K562 (cell line): Measurements from ENCODE around the gene ZDHHC3. TPM values are rescaled to one million over a fixed set of nuclear protein-coding genes. Genes with fewer than 3 reads are reported as not detected.

Experiments
- ATAC-seq: fragments of 200-7000 bp; cut with Tn5 transposase; 3 replicates; pipeline ENCODE4 v1.9.1; 2020; ENCODE audit warnings: moderate library complexity
- Bru-seq: library from RNA; stranded (reverse); fragments of 400-500 nt; gene quantifications from one replicate; lab custom pipeline; 2021; lab: Mats Ljungman, UMichigan
- BruChase-seq, 2 experiments: library from RNA; stranded (reverse); fragments of 400-500 nt; gene quantifications; one replicate each; lab custom pipeline; 2021; lab: Mats Ljungman, UMichigan
- BruUV-seq: library from RNA; stranded (reverse); fragments of 400-500 nt; replicated peaks from 2 replicates; lab custom pipeline; 2021; lab: Mats Ljungman, UMichigan
- CTCF ChIA-PET: fragments of 300-600 bp; formaldehyde crosslinking; extraction: SDS; loops from one replicate; lab custom pipeline; 2021; ENCODE audit warnings: low intra/inter-chr PET ratio; lab: Yijun Ruan, JAX
- POLR2A ChIA-PET: fragments of 300-600, 350-650 bp; sonication (Branson Sonifier 250); formaldehyde crosslinking; extraction: SDS; loops from one replicate; lab custom pipeline; 2021; ENCODE audit warnings: antibody characterized with exemption, inconsistent platforms; lab: Yijun Ruan, JAX
- DNase-seq, 4 experiments: peaks; one replicate each; pipeline versions ENCODE4 v3.0.0 to v3.0.0-alpha.2; 2011 to 2018; ENCODE audit warnings: low spot score in 3 of 4, mixed read lengths in 3 of 4; ENCODE audit errors: extremely low read depth in 1 of 4
- FAIRE-seq: peaks from 2 replicates; lab custom pipeline; 2011; peaks lifted over from hg19 to GRCh38; lab: Jason Lieb, UNC
- H2AFZ ChIP-seq: 2 replicates; pipeline ENCODE4 v1.6.0; 2011; ENCODE audit warnings: low read depth, low read length, control low read depth, inconsistent platforms
- H3K27ac ChIP-seq: fragments of 200-600 bp; 3 replicates; pipeline ENCODE4 v1.8.0; 2011; ENCODE audit warnings: low read depth, mild to moderate bottlenecking, control low read depth, inconsistent platforms, low read length, moderate library complexity, mixed read lengths; ENCODE audit errors: extremely low read depth
- H3K27me3 ChIP-seq, 2 experiments: fragments of 300-600 bp in 1 of 2; 2 replicates in 1 of 2; 3 replicates in 1 of 2; pipeline versions ENCODE4 v1.6.0 to v1.8.0; 2011; ENCODE audit warnings: inconsistent platforms in 2 of 2, low read length in 2 of 2, mild to moderate bottlenecking in 1 of 2, mixed read lengths in 1 of 2, moderate library complexity in 1 of 2; ENCODE audit not compliant: control insufficient read depth in 2 of 2, insufficient read depth in 2 of 2
- H3K36me3 ChIP-seq: fragments of 300-600 bp; 3 replicates; pipeline ENCODE4 v1.8.0; 2011; ENCODE audit warnings: mild to moderate bottlenecking, low read length, inconsistent platforms; ENCODE audit not compliant: control insufficient read depth, insufficient read depth
- H3K4me1 ChIP-seq, 2 experiments: fragments of 200-600 bp in 1 of 2; replicated peaks in 1 of 2; 2 replicates in 1 of 2; 3 replicates in 1 of 2; pipeline versions ENCODE4 v1.5.1 to v1.8.0; 2011; ENCODE audit warnings: inconsistent platforms in 2 of 2, low read length in 2 of 2, mild to moderate bottlenecking in 1 of 2, mixed read lengths in 1 of 2, moderate library complexity in 1 of 2; ENCODE audit not compliant: control insufficient read depth in 2 of 2, insufficient read depth in 2 of 2
- H3K4me2 ChIP-seq: 2 replicates; pipeline ENCODE4 v1.6.1; 2011; ENCODE audit warnings: low read length, control low read depth, inconsistent platforms, mixed read lengths; ENCODE audit not compliant: insufficient read depth
- H3K4me3 ChIP-seq: fragments of 200-600 bp; sonication (generic), shearing (Covaris generic); 2 replicates; pipeline ENCODE4 v1.5.1; 2016; ENCODE audit warnings: control low read depth, inconsistent platforms
- H3K79me2 ChIP-seq: fragments of 200-600 bp; 3 replicates; pipeline ENCODE4 v1.8.0; 2011; ENCODE audit warnings: low read length, inconsistent platforms; ENCODE audit not compliant: control insufficient read depth, insufficient read depth
- H3K9ac ChIP-seq, 2 experiments: 2 replicates each; pipeline versions ENCODE4 v1.6.0 to v1.6.1; 2011; ENCODE audit warnings: low read depth in 2 of 2, low read length in 2 of 2, control low read depth in 1 of 2, inconsistent platforms in 1 of 2, mild to moderate bottlenecking in 1 of 2, mixed read lengths in 1 of 2; ENCODE audit not compliant: insufficient read depth in 1 of 2
- H3K9me1 ChIP-seq: one replicate; pipeline ENCODE4 v1.6.0; 2011; ENCODE audit warnings: inconsistent platforms, mild to moderate bottlenecking, low read length, moderate library complexity; ENCODE audit not compliant: control insufficient read depth, insufficient read depth
- H3K9me3 ChIP-seq: replicated peaks from 2 replicates; pipeline ENCODE4 v1.5.1; 2011; ENCODE audit warnings: low read depth, low read length, inconsistent platforms; ENCODE audit not compliant: control insufficient read depth, insufficient read depth
- H4K20me1 ChIP-seq: replicated peaks from 2 replicates; pipeline ENCODE4 v1.6.1; 2011; ENCODE audit warnings: low read length, inconsistent platforms, mixed read lengths; ENCODE audit not compliant: control insufficient read depth, insufficient read depth
- CBX2 ChIP-seq: fragments of 200-600 bp; sonication (generic); IDR thresholded peaks from one replicate; pipeline ENCODE4 v1.6.1; 2012; ENCODE audit warnings: mild to moderate bottlenecking, low read length, inconsistent platforms; ENCODE audit not compliant: insufficient read depth, poor library complexity, severe bottlenecking
- GTF2A2 ChIP-seq: IDR thresholded peaks from 2 replicates; pipeline ENCODE4 v1.6.1; 2016; ENCODE audit warnings: mild to moderate bottlenecking, missing genetic modification characterization, missing compliant biosample characterization
- HDAC8 ChIP-seq: fragments of 450-650 bp; IDR thresholded peaks from 2 replicates; pipeline ENCODE4 v1.6.1; 2016; ENCODE audit warnings: mild to moderate bottlenecking, missing genetic modification characterization, moderate library complexity, missing compliant biosample characterization
- HLTF ChIP-seq: fragments of 450-650 bp; IDR thresholded peaks from 2 replicates; pipeline ENCODE4 v1.6.1; 2016
- ZBTB1 ChIP-seq: sonication (generic); formaldehyde crosslinking; IDR thresholded peaks from 2 replicates; pipeline ENCODE4 v1.8.1; 2023; ENCODE audit warnings: missing genetic modification reagents, low read depth, mild to moderate bottlenecking, borderline replicate concordance
- WGBS: fragments of 100-300 bp; shearing (Covaris generic); methylation state at CpG from one replicate; pipeline ENCODE4 v1.1.6; 2016; ENCODE audit warnings: low coverage, mixed read lengths; ENCODE audit not compliant: insufficient coverage; ENCODE audit errors: missing lambda C conversion rate; 5-methylcytosine and 5-hydroxymethylcytosine counted together
- in situ Hi-C: fragments of 300-500 bp; cut with MboI; formaldehyde crosslinking; loops from 4 replicates; pipeline ENCODE4 v1.15.0; 2018; ENCODE audit warnings: inconsistent platforms, mixed read lengths
- intact Hi-C: fragments of 100-400 bp; cut with micrococcal nuclease; formaldehyde crosslinking; loops from 2 replicates; pipeline ENCODE4 v1.14.2; 2022
- long read RNA-seq, 3 experiments: library from polyadenylated mRNA in 2 of 3; library from RNA in 1 of 3; unstranded in 2 of 3; stranded (forward) in 1 of 3; transcript quantifications; one replicate each; pipeline ENCODE4 v2.0.0, GENCODE V29; 2019 to 2022
- polyA minus RNA-seq, 3 experiments: library from RNA; depleted of rRNA, polyadenylated mRNA; stranded (reverse); fragments of >200 nt; gene quantifications; 2 replicates each; pipeline ENCODE4 v1.2.3, GENCODE V29; 2011
- polyA plus RNA-seq, 8 experiments: library from polyadenylated mRNA; depleted of rRNA in 4 of 8; stranded (reverse) in 5 of 8; unstranded in 3 of 8; fragments of >200 nt; fragmentation: Nextera tagmentation in 2 of 8; fragmentation: Illumina TruSeq in 1 of 8; extraction: Ambion mirVana in 2 of 8; extraction: Trizol in 1 of 8; gene quantifications; 2 replicates each; pipeline versions ENCODE4 v1.2.1 to v1.2.3, GENCODE V29; 2011 to 2014; ENCODE audit warnings: inconsistent platforms in 1 of 8, missing spikeins in 1 of 8
- total RNA-seq, 7 experiments: library from RNA; depleted of rRNA in 6 of 7; stranded (reverse); fragments of >200 nt in 6 of 7; fragmentation: Illumina TruSeq in 2 of 7; extraction: Trizol in 2 of 7; gene quantifications; 2 replicates each; pipeline versions ENCODE4 v1.2.1 to v1.2.3, GENCODE V29; 2011 to 2021; ENCODE audit warnings: low replicate concordance in 1 of 7
- TF ChIP-seq, protein P1 (sequence below): fragments of 450-650 bp; conservative IDR thresholded peaks from 2 replicates; pipeline ENCODE4 v1.6.1; 2016; ENCODE audit warnings: missing genetic modification characterization, low read depth, mild to moderate bottlenecking, missing compliant biosample characterization, moderate library complexity
- TF ChIP-seq, protein P2 (sequence below), 2 experiments: IDR thresholded peaks; 2 replicates each; pipeline ENCODE4 v1.6.1; 2011; ENCODE audit warnings: borderline replicate concordance in 1 of 2, control low read depth in 1 of 2, low read depth in 1 of 2, low read length in 1 of 2, mild to moderate bottlenecking in 1 of 2, mixed read lengths in 1 of 2, moderate library complexity in 1 of 2; ENCODE audit not compliant: insufficient read depth in 1 of 2, insufficient read length in 1 of 2, poor library complexity in 1 of 2, severe bottlenecking in 1 of 2; ENCODE audit errors: extremely low read depth in 1 of 2

The ZDHHC3 gene, protein sequence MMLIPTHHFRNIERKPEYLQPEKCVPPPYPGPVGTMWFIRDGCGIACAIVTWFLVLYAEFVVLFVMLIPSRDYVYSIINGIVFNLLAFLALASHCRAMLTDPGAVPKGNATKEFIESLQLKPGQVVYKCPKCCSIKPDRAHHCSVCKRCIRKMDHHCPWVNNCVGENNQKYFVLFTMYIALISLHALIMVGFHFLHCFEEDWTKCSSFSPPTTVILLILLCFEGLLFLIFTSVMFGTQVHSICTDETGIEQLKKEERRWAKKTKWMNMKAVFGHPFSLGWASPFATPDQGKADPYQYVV
- 109 and 142 TPM in 2 replicates for total RNA-seq (2011; cell fraction: chromatin; rRNA removed; ENCODE audit: low replicate concordance)
- total RNA-seq (2011; cell fraction: nucleolus; rRNA removed) = 125 and 127 TPM in 2 replicates
- 125 and 135 TPM in 2 replicates for total RNA-seq (2011; cell fraction: nucleoplasm; rRNA removed)
- total RNA-seq (2014; rRNA removed) = 77.1 and 78.6 TPM in 2 replicates
- total RNA-seq (2014; rRNA removed; fragmentation: Illumina TruSeq; extraction: Trizol) = 60.2 and 61.9 TPM in 2 replicates
- total RNA-seq (2015; rRNA removed; fragmentation: Illumina TruSeq; extraction: Trizol) = 62.0 and 67.2 TPM in 2 replicates
- total RNA-seq (2021) = 78.4 and 81.8 TPM in 2 replicates
- 120 and 137 TPM in 2 replicates for polyA plus RNA-seq (2011; rRNA removed)
- polyA plus RNA-seq (2011; cell fraction: cytosol; rRNA removed) = 128 and 154 TPM in 2 replicates
- polyA plus RNA-seq (2011; cell fraction: nucleus; rRNA removed) = 109 and 127 TPM in 2 replicates
- polyA plus RNA-seq (2012) = 64.4 and 69.1 TPM in 2 replicates
- polyA plus RNA-seq (2014; fragmentation: Illumina TruSeq; extraction: Trizol) = 98.3 and 100 TPM in 2 replicates
- polyA plus RNA-seq (2014; fragmentation: Nextera tagmentation; extraction: Ambion mirVana) = 10 to 100 TPM; 10.3 to 11.5 TPM
- 50.4 and 57.0 TPM in 2 replicates for polyA plus RNA-seq (2014; rRNA removed)
- 182 and 274 TPM in 2 replicates for polyA minus RNA-seq (2011; rRNA and poly(A)+ RNA removed)
- 53.8 and 89.1 TPM in 2 replicates for polyA minus RNA-seq (2011; cell fraction: cytosol; rRNA and poly(A)+ RNA removed)
- 47.1 and 72.9 TPM in 2 replicates for polyA minus RNA-seq (2011; cell fraction: nucleus; rRNA and poly(A)+ RNA removed)
- Bru-seq, nascent RNA = percentile 85 among the genes with signal in this experiment
- BruChase-seq, experiment 1, labeled RNA remaining after a 2-hour chase = percentile 87 among the genes with signal in this experiment
- BruChase-seq, experiment 2, labeled RNA remaining after a 6-hour chase = percentile 85 among the genes with signal in this experiment
- long read RNA-seq, experiment 1, transcript ZDHHC3-205 (7 exons, 2,687 nt) = major isoform, 62 of 156 reads
- long read RNA-seq, experiment 1, transcript ZDHHC3-201 (8 exons, 3,101 nt) = minor isoform, 20 of 156 reads
- long read RNA-seq, experiment 1, partial matches to known transcripts = 20 of 156 reads
- long read RNA-seq, experiment 1, other reads (novel, unspliced or antisense) = 54 of 156 reads
- long read RNA-seq, experiment 2, transcript ZDHHC3-201 (8 exons, 3,101 nt) = minor isoform, 12 of 83 reads
- long read RNA-seq, experiment 2, transcript ZDHHC3-205 (7 exons, 2,687 nt) = major isoform, 36 of 83 reads
- long read RNA-seq, experiment 2, partial matches to known transcripts = 5 of 83 reads
- long read RNA-seq, experiment 2, other reads (novel, unspliced or antisense) = 30 of 83 reads
- long read RNA-seq, experiment 3, transcript ZDHHC3-205 (7 exons, 2,687 nt) = major isoform, 26 of 56 reads
- long read RNA-seq, experiment 3, transcript ZDHHC3-201 (8 exons, 3,101 nt) = minor isoform, 13 of 56 reads
- long read RNA-seq, experiment 3, partial matches to known transcripts = 2 of 56 reads
- long read RNA-seq, experiment 3, other reads (novel, unspliced or antisense) = 14 of 56 reads

DNA sequence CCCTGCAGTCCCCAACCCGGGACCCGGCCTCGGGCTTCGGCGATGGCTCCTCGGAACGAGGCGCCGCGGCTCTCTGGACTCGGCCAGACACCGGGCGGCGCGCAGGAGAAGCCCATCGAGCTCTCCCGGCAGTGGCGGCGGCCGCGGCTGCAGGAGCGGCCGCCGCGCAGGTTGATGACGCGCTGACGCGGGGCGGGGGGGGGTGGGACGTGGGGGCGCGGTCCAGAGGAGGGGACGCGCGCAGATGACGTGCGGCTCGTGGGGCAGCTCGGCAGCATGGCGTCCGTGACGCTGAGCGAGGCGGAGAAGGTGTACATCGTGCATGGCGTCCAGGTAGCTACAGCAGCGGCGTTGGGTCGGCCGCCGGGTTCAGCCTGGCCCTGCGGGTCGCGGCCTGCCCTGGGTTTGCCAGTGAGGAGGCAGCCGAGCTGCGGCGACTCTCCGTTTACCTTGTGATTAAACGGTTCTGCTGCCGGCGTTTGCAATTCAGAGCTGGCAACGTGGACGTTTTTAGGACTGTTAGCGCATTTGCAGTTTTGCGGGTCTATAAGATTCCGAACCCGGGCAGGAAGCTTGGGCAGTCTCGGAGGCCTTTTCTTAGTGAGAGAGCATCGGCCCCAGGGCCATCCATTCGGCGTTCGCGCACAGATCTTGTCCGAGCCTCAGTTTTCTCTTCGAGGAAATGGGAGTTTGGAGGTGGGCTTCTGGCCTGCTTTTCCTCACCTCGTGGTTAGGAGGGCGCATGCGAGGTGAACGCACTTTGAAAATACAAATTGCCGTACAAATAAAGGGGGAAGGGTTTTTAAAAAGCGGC is at the start of gene ZDHHC3, which contains the start of gene EXOSC7:
TSS of gene ZDHHC3 (minus strand) at position 173 of the 814 bp plus-strand sequence. CDS start 16,738 bp downstream, outside the sequence.
TSS of gene EXOSC7 (plus strand) at position 243 of the 814 bp plus-strand sequence. CDS start at position 277, 34 bp downstream.
- intact Hi-C loops = loop anchor here (5.0 kb wide), 1 partner anchor 214 kb away; the partner anchor contains the start of genes KIAA1143 and KIF15
- peak within 1 kb of the TSS; percentile 94 for H3K4me3 ChIP-seq
- no peaks in the 10 kb centered on the region for H3K9me3 ChIP-seq
- no peaks in the 10 kb centered on the region for H3K9me1 ChIP-seq
- H3K27me3 ChIP-seq = no peaks in the 10 kb centered on the region
- peak within 1 kb of the TSS; percentile 90 for H3K4me2 ChIP-seq
- H3K79me2 ChIP-seq = peaks cover 94% of the 10 kb centered on the region
- no TSS peak for BruUV-seq
- FAIRE-seq = no peak
- in situ Hi-C loops = no loop called here
- ChIA-PET POLR2A (interaction anchor here (0.6 to 3.6 kb wide), 15 partner anchors 9 to 905 kb away, joined by 3 to 15 read pairs (median 3); partner anchors contain the start of gene TCAIM), CTCF (no interaction called here)
- ATAC-seq = peak; percentile 80
- H3K4me1 ChIP-seq = peaks cover 14 to 41% of the 10 kb centered on the region in 2 experiments
- peak within 1 kb of the TSS; percentile 96 to 100 for H3K9ac ChIP-seq
- peak within 1 kb of the TSS; percentile 91 for H3K27ac ChIP-seq
- under 1% methylated on average over 53 of the region's 82 CpGs for WGBS
- peaks cover 47% of the 10 kb centered on the region for H3K36me3 ChIP-seq
- peak within 1 kb of the TSS; percentile 94 for H2AFZ ChIP-seq
- peak; percentile 94 to 98 (median 96) for DNase-seq
- H4K20me1 ChIP-seq = peaks cover 19% of the 10 kb centered on the region
- TF ChIP-seq CBX2 (no peak), GTF2A2 (tag) (no peak), HLTF (no peak), HDAC8 (tag) (0 out of 2 replicates have a peak, but pooled peaks have one; percentile 10), ZBTB1 (CRISPR knock-in tag) (no peak)
- TF ChIP-seq, protein P1, sequence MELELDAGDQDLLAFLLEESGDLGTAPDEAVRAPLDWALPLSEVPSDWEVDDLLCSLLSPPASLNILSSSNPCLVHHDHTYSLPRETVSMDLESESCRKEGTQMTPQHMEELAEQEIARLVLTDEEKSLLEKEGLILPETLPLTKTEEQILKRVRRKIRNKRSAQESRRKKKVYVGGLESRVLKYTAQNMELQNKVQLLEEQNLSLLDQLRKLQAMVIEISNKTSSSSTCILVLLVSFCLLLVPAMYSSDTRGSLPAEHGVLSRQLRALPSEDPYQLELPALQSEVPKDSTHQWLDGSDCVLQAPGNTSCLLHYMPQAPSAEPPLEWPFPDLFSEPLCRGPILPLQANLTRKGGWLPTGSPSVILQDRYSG (tag) = no peak
- TF ChIP-seq, protein P2, sequence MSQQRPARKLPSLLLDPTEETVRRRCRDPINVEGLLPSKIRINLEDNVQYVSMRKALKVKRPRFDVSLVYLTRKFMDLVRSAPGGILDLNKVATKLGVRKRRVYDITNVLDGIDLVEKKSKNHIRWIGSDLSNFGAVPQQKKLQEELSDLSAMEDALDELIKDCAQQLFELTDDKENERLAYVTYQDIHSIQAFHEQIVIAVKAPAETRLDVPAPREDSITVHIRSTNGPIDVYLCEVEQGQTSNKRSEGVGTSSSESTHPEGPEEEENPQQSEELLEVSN (IDR thresholded peaks at IDR 0.05; ENCODE audit: borderline replicate concordance in 1 of 2, extremely low read depth in 1 of 2, insufficient read depth in 1 of 2, insufficient read length in 1 of 2, low read depth in 1 of 2, low read length in 1 of 2, poor library complexity in 1 of 2, severe bottlenecking in 1 of 2) = peak in 1 of 2 experiments; percentile 44
